Measurements from ENCODE around the gene JAK3.
"Not testable (repeated sequence)": the region's sequence is repeated elsewhere in the genome, so short reads cannot be mapped to it uniquely, and the experiment has no call there.

Gene JAK3

GRCh38 chr19:17805427-17805826 lies 42.4 kb downstream of the JAK3 start:
- no peaks in the 10 kb centered on the region for H3K27me3 Mint-ChIP-seq
- H3K9me3 Mint-ChIP-seq: no peaks in the 10 kb centered on the region
- H3K4me3 Mint-ChIP-seq: no peak overlapping the region
- H3K27ac Mint-ChIP-seq: no peak overlapping the region
- H3K4me1 Mint-ChIP-seq: peaks cover 37% of the 10 kb centered on the region
- no peak for DNase-seq
- ATAC-seq: no peak

- Mint-ChIP-seq H3K4me3 (peak overlapping the region; percentile 2 to 60), H3K27ac (peak overlapping the region; percentile 4 to 78), H3K9me3 (no peaks in the 10 kb centered on the region), H3K27me3 (no peaks in the 10 kb centered on the region), H3K4me1 (peaks cover 35% of the 10 kb centered on the region)
- ATAC-seq (peak; percentile 60), DNase-seq (no peak)
Measured at GRCh38 chr19:17803264-17803896, 44.4 kb downstream of the JAK3 start.

GRCh38 chr19:17802137-17802858 lies 45.5 kb downstream of the JAK3 start:
- H3K27me3 Mint-ChIP-seq: no peaks in the 10 kb centered on the region
- no peak overlapping the region for H3K4me3 Mint-ChIP-seq
- DNase-seq: no peak
- ATAC-seq: no peak
- peaks cover 32% of the 10 kb centered on the region for H3K4me1 Mint-ChIP-seq
- no peaks in the 10 kb centered on the region for H3K9me3 Mint-ChIP-seq
- H3K27ac Mint-ChIP-seq: no peak overlapping the region

GRCh38 chr19:17798599-17798998 lies 49.2 kb downstream of the JAK3 start:
- not testable (repeated sequence) for H3K27ac Mint-ChIP-seq, DNase-seq, H3K27me3 Mint-ChIP-seq, H3K9me3 Mint-ChIP-seq, ATAC-seq, H3K4me3 Mint-ChIP-seq
- peaks cover 58% of the 10 kb centered on the region for H3K4me1 Mint-ChIP-seq

- DNase-seq (no peak), ATAC-seq (peak; percentile 79)
- Mint-ChIP-seq H3K4me3 (no peak overlapping the region), H3K9me3 (no peaks in the 10 kb centered on the region), H3K27ac (peak overlapping the region in 1 of 2 donors; percentile 59), H3K4me1 (peaks cover 52% of the 10 kb centered on the region), H3K27me3 (no peaks in the 10 kb centered on the region)
Measured at GRCh38 chr19:17797424-17798201, 50.2 kb downstream of the JAK3 start.

GRCh38 chr19:17796838-17797423 lies 50.9 kb downstream of the JAK3 start:
- Mint-ChIP-seq H3K4me3 (no peak overlapping the region), H3K9me3 (no peaks in the 10 kb centered on the region), H3K27ac (no peak overlapping the region), H3K27me3 (no peaks in the 10 kb centered on the region), H3K4me1 (peaks cover 50% of the 10 kb centered on the region)
- ATAC-seq (no peak), DNase-seq (no peak)

GRCh38 chr19:17796013-17796837 lies 51.6 kb downstream of the JAK3 start:
- no peaks in the 10 kb centered on the region for H3K9me3 Mint-ChIP-seq
- no peaks in the 10 kb centered on the region for H3K27me3 Mint-ChIP-seq
- no peak overlapping the region for H3K27ac Mint-ChIP-seq
- no peak for DNase-seq
- H3K4me3 Mint-ChIP-seq: peak overlapping the region in 1 of 2 donors; percentile 21
- H3K4me1 Mint-ChIP-seq: peaks cover 56% of the 10 kb centered on the region
- ATAC-seq: no peak

- Mint-ChIP-seq H3K4me1 (peaks cover 60% of the 10 kb centered on the region), H3K9me3 (no peaks in the 10 kb centered on the region), H3K27ac (peak overlapping the region in 1 of 2 donors; percentile 54), H3K4me3 (peak overlapping the region; percentile 68 to 76), H3K27me3 (no peaks in the 10 kb centered on the region)
- ATAC-seq: no peak
- DNase-seq: no peak
Measured at GRCh38 chr19:17795495-17795856, 52.3 kb downstream of the JAK3 start.

- H3K27ac Mint-ChIP-seq: peak within 1 kb of the TSS; percentile 12 to 54
- no peaks in the 10 kb centered on the region for H3K9me3 Mint-ChIP-seq
- no peak for ATAC-seq
- H3K27me3 Mint-ChIP-seq: no peaks in the 10 kb centered on the region
- peaks cover 66% of the 10 kb centered on the region for H3K4me1 Mint-ChIP-seq
- H3K4me3 Mint-ChIP-seq: peak within 1 kb of the TSS; percentile 68 to 76
- no peak for DNase-seq
Measured at GRCh38 chr19:17794731-17795494, 52.9 kb downstream of the JAK3 start, which contains the start of gene B3GNT3. TSS of gene B3GNT3 (plus strand) at chr19:17795138. CDS start at chr19:17807808, 12,670 bp downstream.

GRCh38 chr19:17794412-17794730 lies 53.4 kb downstream of the JAK3 start:
- Mint-ChIP-seq H3K4me3 (peak overlapping the region; percentile 68 to 76), H3K4me1 (peaks cover 69% of the 10 kb centered on the region), H3K27me3 (no peaks in the 10 kb centered on the region), H3K9me3 (no peaks in the 10 kb centered on the region), H3K27ac (no peak overlapping the region)
- ATAC-seq (no peak), DNase-seq (no peak)

- ATAC-seq (no peak), DNase-seq (no peak)
- no peaks in the 10 kb centered on the region for H3K27me3 Mint-ChIP-seq
- H3K4me1 Mint-ChIP-seq: peaks cover 46% of the 10 kb centered on the region
- H3K27ac Mint-ChIP-seq: peak overlapping the region in 1 of 2 donors; percentile 85
- H3K9me3 Mint-ChIP-seq: no peaks in the 10 kb centered on the region
- no peak overlapping the region for H3K4me3 Mint-ChIP-seq
Measured at GRCh38 chr19:17790059-17790780, 57.6 kb downstream of the JAK3 start.

- no peaks in the 10 kb centered on the region for H3K27me3 Mint-ChIP-seq
- H3K27ac Mint-ChIP-seq: peak overlapping the region in 1 of 2 donors; percentile 35
- no peak for ATAC-seq
- peaks cover 37% of the 10 kb centered on the region for H3K4me1 Mint-ChIP-seq
- no peak for DNase-seq
- H3K9me3 Mint-ChIP-seq: no peaks in the 10 kb centered on the region
- H3K4me3 Mint-ChIP-seq: no peak overlapping the region
Measured at GRCh38 chr19:17788632-17789031, 59.1 kb downstream of the JAK3 start.

GRCh38 chr19:17787274-17787913 lies 60.4 kb downstream of the JAK3 start:
- H3K9me3 Mint-ChIP-seq: no peaks in the 10 kb centered on the region
- DNase-seq (no peak), ATAC-seq (no peak)
- no peak overlapping the region for H3K4me3 Mint-ChIP-seq
- no peaks in the 10 kb centered on the region for H3K27me3 Mint-ChIP-seq
- peaks cover 35% of the 10 kb centered on the region for H3K4me1 Mint-ChIP-seq
- peak overlapping the region; percentile 61 to 72 for H3K27ac Mint-ChIP-seq
